Naive thymus-derived CD8-positive, alpha-beta T cell (primary cell): ENCODE measurements around the gene RTKN2. TPM values are rescaled to one million over a fixed set of nuclear protein-coding genes. Genes with fewer than 3 reads are reported as not detected.
"Not testable (repeated sequence)": the region's sequence is repeated elsewhere in the genome, so short reads cannot be mapped to it uniquely, and the experiment has no call there.

Experiments used
- ATAC-seq, 2 donors: fragments of 150-1000 bp; cut with Tn5 transposase in 1 of 2; sonication (Bioruptor Pico), chemical (Tn5 transposase) in 1 of 2; 1 replicate in 1 of 2; 2 replicates in 1 of 2; pipeline ENCODE4 v1.10.0; 2021; ENCODE audit warnings: mild to moderate bottlenecking in 2 of 2, moderate library complexity in 2 of 2
- POLR2A ChIA-PET: fragments of 350-600 bp; sonication (Branson Sonifier 250); formaldehyde crosslinking; loops from one replicate; lab custom pipeline; 2021; ENCODE audit warnings: antibody characterized with exemption; lab: Charles Lee
- DNase-seq, 10 donors: peaks; one replicate each; pipeline versions ENCODE4 v3.0.0 to v3.0.0-alpha.2; 2020 to 2022
- H3K27ac Mint-ChIP-seq, 10 donors: one replicate each; pipeline ENCODE4 v1.8.0; 2020 to 2022; ENCODE audit warnings: mild to moderate bottlenecking in 10 of 10, mixed read lengths in 10 of 10, moderate library complexity in 4 of 10, inconsistent platforms in 1 of 10
- H3K27me3 Mint-ChIP-seq, 5 donors: one replicate each; pipeline ENCODE4 v1.8.0; 2021 to 2022; ENCODE audit warnings: mixed read lengths in 5 of 5
- H3K36me3 Mint-ChIP-seq, 3 donors: one replicate each; pipeline ENCODE4 v1.8.0; 2020 to 2022; ENCODE audit warnings: mixed read lengths in 3 of 3, mild to moderate bottlenecking in 2 of 3, inconsistent platforms in 1 of 3
- H3K4me1 Mint-ChIP-seq, 4 donors: one replicate each; pipeline ENCODE4 v1.8.0; 2021 to 2022; ENCODE audit warnings: mixed read lengths in 4 of 4
- H3K4me3 Mint-ChIP-seq, 10 donors: one replicate each; pipeline ENCODE4 v1.8.0; 2020 to 2022; ENCODE audit warnings: mild to moderate bottlenecking in 10 of 10, mixed read lengths in 10 of 10, moderate library complexity in 6 of 10, inconsistent platforms in 1 of 10
- H3K9me3 Mint-ChIP-seq, 9 donors: one replicate each; pipeline ENCODE4 v1.8.0; 2020 to 2022; ENCODE audit warnings: mixed read lengths in 9 of 9, mild to moderate bottlenecking in 3 of 9, inconsistent platforms in 1 of 9, moderate library complexity in 1 of 9
- polyA plus RNA-seq, 3 donors: library from polyadenylated mRNA; unstranded; fragments of 300-500 nt; fragmentation: Illumina TruSeq; gene quantifications; one replicate each; pipeline ENCODE4 v1.2.3, GENCODE V29; 2021
- total RNA-seq, 8 experiments: library from RNA in 2 of 8; stranded (reverse) in 2 of 8; gene quantifications; one replicate each; pipeline ENCODE4 v1.2.3 and lab custom pipeline; 2021 to 2026

Gene RTKN2, protein sequence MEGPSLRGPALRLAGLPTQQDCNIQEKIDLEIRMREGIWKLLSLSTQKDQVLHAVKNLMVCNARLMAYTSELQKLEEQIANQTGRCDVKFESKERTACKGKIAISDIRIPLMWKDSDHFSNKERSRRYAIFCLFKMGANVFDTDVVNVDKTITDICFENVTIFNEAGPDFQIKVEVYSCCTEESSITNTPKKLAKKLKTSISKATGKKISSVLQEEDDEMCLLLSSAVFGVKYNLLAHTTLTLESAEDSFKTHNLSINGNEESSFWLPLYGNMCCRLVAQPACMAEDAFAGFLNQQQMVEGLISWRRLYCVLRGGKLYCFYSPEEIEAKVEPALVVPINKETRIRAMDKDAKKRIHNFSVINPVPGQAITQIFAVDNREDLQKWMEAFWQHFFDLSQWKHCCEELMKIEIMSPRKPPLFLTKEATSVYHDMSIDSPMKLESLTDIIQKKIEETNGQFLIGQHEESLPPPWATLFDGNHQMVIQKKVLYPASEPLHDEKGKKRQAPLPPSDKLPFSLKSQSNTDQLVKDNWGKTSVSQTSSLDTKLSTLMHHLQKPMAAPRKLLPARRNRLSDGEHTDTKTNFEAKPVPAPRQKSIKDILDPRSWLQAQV
- total RNA-seq (under 1 TPM; 0.44 TPM), polyA plus RNA-seq (under 1 TPM; 0.08 to 0.28 (median 0.09) TPM), total RNA-seq (lab: John Stamatoyannopoulos, UW) (0 to 1.3 (median 0.44) reads per million in 6 experiments)

DNA sequence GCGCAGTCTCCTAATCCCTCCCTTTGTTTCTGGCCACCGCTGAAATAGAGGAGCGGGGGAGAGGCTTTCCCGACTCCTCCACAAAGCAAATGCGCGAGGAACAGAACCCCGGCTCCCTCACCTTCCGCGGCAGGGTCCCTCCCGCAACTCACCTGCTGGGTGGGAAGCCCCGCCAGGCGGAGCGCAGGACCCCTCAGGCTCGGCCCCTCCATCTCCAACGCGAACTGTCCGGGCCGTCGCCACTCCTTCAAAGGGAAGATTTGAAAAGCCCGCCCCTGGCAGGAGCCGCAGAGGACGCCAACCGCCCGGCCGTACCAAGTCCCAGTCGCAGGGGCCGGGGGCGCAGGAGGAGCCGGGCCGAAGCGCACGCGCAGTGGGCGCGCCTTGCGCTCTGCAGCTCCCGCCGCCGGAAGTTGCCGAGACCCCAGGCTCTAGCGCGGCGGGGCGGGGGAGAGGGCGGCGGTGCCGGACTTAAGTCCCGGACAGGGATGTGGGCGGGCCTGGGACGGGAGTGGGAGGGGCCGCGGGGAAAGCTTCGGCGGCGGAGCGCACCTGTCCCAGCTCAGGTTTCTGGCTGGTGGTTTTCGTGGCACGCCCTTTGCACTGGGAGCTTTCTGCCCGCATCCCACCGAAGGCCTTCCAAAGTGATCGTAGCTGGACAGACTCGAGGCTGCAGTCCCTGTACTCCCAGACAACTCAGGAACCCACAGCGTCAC is at the start of gene RTKN2:
TSS of gene RTKN2 (minus strand) at position 446 of the 716 bp plus-strand sequence. CDS start at position 212, 234 bp downstream.
- no peaks in the 10 kb centered on the region for H3K9me3 Mint-ChIP-seq
- DNase-seq (peak; percentile 27 to 78 (median 50)), ATAC-seq (peak; percentile 81 to 88)
- H3K4me3 Mint-ChIP-seq = peak within 1 kb of the TSS; percentile 69 to 90 (median 82)
- peaks cover 4 to 18% (median 12%) of the 10 kb centered on the region in 4 donors for H3K4me1 Mint-ChIP-seq
- H3K27me3 Mint-ChIP-seq = peaks cover 8 to 23% (median 11%) of the 10 kb centered on the region in 5 donors
- POLR2A ChIA-PET = interaction anchor here (0.9 kb wide), 1 partner anchor 401 kb away, joined by 3 read pairs; no protein-coding TSS in a partner anchor
- peak within 1 kb of the TSS in 6 of 10 donors; percentile 4 to 71 (median 20) for H3K27ac Mint-ChIP-seq
- H3K36me3 Mint-ChIP-seq = no peaks in the 10 kb centered on the region

GRCh38 chr10:62317257-62317656 is 48.6 kb upstream of the RTKN2 start:
- DNase-seq (no peak), ATAC-seq (no peak)
- Mint-ChIP-seq H3K36me3 (no peaks in the 10 kb centered on the region), H3K27ac (no peak overlapping the region), H3K4me1 (no peaks in the 10 kb centered on the region), H3K4me3 (no peak overlapping the region), H3K27me3 (peaks cover 10 to 29% (median 12%) of the 10 kb centered on the region in 5 donors), H3K9me3 (no peaks in the 10 kb centered on the region)
- POLR2A ChIA-PET = no interaction called here

- ATAC-seq = no peak
- Mint-ChIP-seq H3K9me3 (no peaks in the 10 kb centered on the region), H3K36me3 (no peaks in the 10 kb centered on the region), H3K27ac (no peak overlapping the region), H3K4me1 (peaks cover 9 to 24% (median 21%) of the 10 kb centered on the region in 4 donors), H3K4me3 (no peak overlapping the region), H3K27me3 (peaks cover 6 to 27% (median 10%) of the 10 kb centered on the region in 5 donors)
- POLR2A ChIA-PET = no interaction called here
- no peak for DNase-seq
These were observed 40.6 kb upstream of the RTKN2 start for GRCh38 chr10:62309254-62309653.

DNA sequence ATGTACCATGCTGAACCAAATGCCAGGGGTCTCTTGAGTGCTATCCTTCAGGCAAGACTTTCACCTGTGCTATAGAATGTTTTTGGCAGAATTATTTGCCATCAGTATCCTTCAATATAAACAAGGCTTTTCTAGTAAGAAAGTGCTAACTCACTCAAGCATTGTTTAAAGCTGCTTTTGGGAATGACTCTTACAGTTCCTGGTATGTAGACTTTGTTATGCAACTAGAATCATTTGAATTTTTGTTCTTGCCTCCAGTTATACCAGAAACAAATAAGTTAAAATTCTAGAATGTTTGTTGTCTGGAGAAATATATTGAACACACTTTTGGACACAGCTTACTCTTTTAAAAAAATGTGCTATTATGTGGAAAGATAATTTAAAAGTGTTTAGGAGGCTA is 39.5 kb upstream of the RTKN2 start:
- peaks cover 9 to 24% (median 21%) of the 10 kb centered on the region in 4 donors for H3K4me1 Mint-ChIP-seq
- no peaks in the 10 kb centered on the region for H3K9me3 Mint-ChIP-seq
- H3K27ac Mint-ChIP-seq = no peak overlapping the region

GRCh38 chr10:62307635-62308034 is 39.0 kb upstream of the RTKN2 start:
- no peak for ATAC-seq
- H3K27ac Mint-ChIP-seq = no peak overlapping the region
- H3K36me3 Mint-ChIP-seq = no peaks in the 10 kb centered on the region
- POLR2A ChIA-PET = no interaction called here
- peaks cover 9 to 24% (median 21%) of the 10 kb centered on the region in 4 donors for H3K4me1 Mint-ChIP-seq
- no peak for DNase-seq
- no peaks in the 10 kb centered on the region for H3K9me3 Mint-ChIP-seq
- no peak overlapping the region for H3K4me3 Mint-ChIP-seq
- peaks cover 6 to 27% (median 10%) of the 10 kb centered on the region in 5 donors for H3K27me3 Mint-ChIP-seq

More for the DNA sequence above, 39.5 kb upstream of the RTKN2 start:
- Mint-ChIP-seq H3K27me3 (peaks cover 6 to 27% (median 10%) of the 10 kb centered on the region in 5 donors), H3K36me3 (no peaks in the 10 kb centered on the region), H3K4me3 (no peak overlapping the region)
- no peak for ATAC-seq
- no peak for DNase-seq
- POLR2A ChIA-PET = no interaction called here

GRCh38 chr10:62306663-62307062 is 38.0 kb upstream of the RTKN2 start:
- peak; percentile 66 to 75 for ATAC-seq
- Mint-ChIP-seq H3K4me3 (peak overlapping the region in 4 of 10 donors; percentile 11 to 63 (median 32)), H3K27ac (peak overlapping the region in 3 of 10 donors; percentile 15 to 50 (median 49)), H3K9me3 (no peaks in the 10 kb centered on the region), H3K4me1 (peaks cover 9 to 26% (median 22%) of the 10 kb centered on the region in 4 donors), H3K27me3 (peaks cover 6 to 27% (median 10%) of the 10 kb centered on the region in 5 donors), H3K36me3 (no peaks in the 10 kb centered on the region)
- POLR2A ChIA-PET = no interaction called here
- DNase-seq = peak in 7 of 10 donors; percentile 4 to 20 (median 6)

- Mint-ChIP-seq H3K36me3 (no peaks in the 10 kb centered on the region), H3K27me3 (peaks cover 4 to 24% (median 6%) of the 10 kb centered on the region in 5 donors), H3K4me1 (peaks cover 9 to 26% (median 22%) of the 10 kb centered on the region in 4 donors), H3K27ac (peak overlapping the region in 1 of 10 donors; percentile 7), H3K9me3 (peaks cover 0 to 4% (median 0%) of the 10 kb centered on the region in 9 donors), H3K4me3 (peak overlapping the region in 1 of 10 donors; percentile 25)
- ATAC-seq (peak in 1 of 2 donors; percentile 58), DNase-seq (no peak)
- POLR2A ChIA-PET = no interaction called here
These were observed 37.2 kb upstream of the RTKN2 start for GRCh38 chr10:62305813-62306212.

- H3K9me3 Mint-ChIP-seq = peaks cover 0 to 8% (median 2%) of the 10 kb centered on the region in 9 donors
- H3K27me3 Mint-ChIP-seq = peaks cover 0 to 6% (median 4%) of the 10 kb centered on the region in 5 donors
- H3K4me1 Mint-ChIP-seq = peaks cover 9 to 26% (median 22%) of the 10 kb centered on the region in 4 donors
These were observed 35.3 kb upstream of the RTKN2 start for GRCh38 chr10:62303922-62304321.

DNA sequence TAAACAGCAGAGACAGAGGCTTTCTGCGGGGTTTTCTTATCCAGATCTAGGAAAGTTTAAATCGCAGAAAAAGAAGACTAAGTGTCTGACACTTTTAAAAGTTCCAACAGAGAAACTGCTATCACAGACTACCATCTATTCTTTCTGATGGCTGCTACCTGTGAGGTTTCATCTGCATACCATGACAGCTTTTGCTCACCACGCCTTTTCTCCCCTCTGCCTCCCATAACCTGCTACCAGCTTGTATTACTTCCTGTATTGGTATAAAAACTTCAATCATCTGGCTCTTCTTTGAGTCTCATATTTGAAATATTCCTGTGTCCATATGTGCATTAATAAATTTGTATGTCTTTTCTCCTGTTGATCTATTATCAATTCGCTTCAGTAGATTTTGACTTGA is 34.1 kb upstream of the RTKN2 start:
- H3K27ac Mint-ChIP-seq = no peak overlapping the region
- H3K36me3 Mint-ChIP-seq = peaks cover 0 to 5% (median 0%) of the 10 kb centered on the region in 3 donors
- DNase-seq (no peak), ATAC-seq (no peak)
- H3K27me3 Mint-ChIP-seq = peaks cover 0 to 8% (median 0%) of the 10 kb centered on the region in 5 donors
- H3K4me3 Mint-ChIP-seq = no peak overlapping the region
- POLR2A ChIA-PET = no interaction called here
- peaks cover 9 to 26% (median 22%) of the 10 kb centered on the region in 4 donors for H3K4me1 Mint-ChIP-seq
- peaks cover 0 to 9% (median 2%) of the 10 kb centered on the region in 9 donors for H3K9me3 Mint-ChIP-seq

More at GRCh38 chr10:62303922-62304321, 35.3 kb upstream of the RTKN2 start:
- POLR2A ChIA-PET = interaction anchor here (0.6 kb wide), 1 partner anchor 336 kb away, joined by 3 read pairs; no protein-coding TSS in a partner anchor
- DNase-seq (no peak), ATAC-seq (no peak)
- H3K4me3 Mint-ChIP-seq = no peak overlapping the region
- H3K27ac Mint-ChIP-seq = no peak overlapping the region
- peaks cover 0 to 4% (median 0%) of the 10 kb centered on the region in 3 donors for H3K36me3 Mint-ChIP-seq

GRCh38 chr10:62297857-62298256 is 29.2 kb upstream of the RTKN2 start:
- Mint-ChIP-seq H3K9me3 (peaks cover 0 to 9% (median 2%) of the 10 kb centered on the region in 9 donors), H3K27ac (no peak overlapping the region), H3K4me3 (no peak overlapping the region), H3K4me1 (peaks cover 0 to 3% (median under 1%) of the 10 kb centered on the region in 4 donors), H3K27me3 (peaks cover 4 to 22% (median 9%) of the 10 kb centered on the region in 5 donors), H3K36me3 (peaks cover 0 to 5% (median 0%) of the 10 kb centered on the region in 3 donors)
- DNase-seq (no peak), ATAC-seq (no peak)
- POLR2A ChIA-PET = no interaction called here

DNA sequence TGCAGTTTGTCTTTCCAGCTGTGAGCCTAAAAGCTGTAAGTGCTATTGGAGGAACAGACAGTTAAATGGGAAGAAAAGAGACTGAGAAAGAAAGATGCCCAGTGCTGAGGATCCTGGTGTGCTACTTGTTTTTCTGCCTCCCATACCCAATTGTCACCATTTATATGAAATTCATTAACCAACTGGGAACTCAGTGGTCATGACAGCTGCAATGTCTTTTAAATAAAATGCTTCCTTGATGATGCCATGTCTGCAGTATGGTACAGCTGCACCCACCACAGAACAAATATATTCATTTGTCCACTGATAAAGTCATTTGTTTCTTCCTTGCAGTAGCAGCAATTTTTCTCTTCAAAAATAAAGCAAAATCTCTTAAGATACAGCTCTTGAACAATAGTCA is 15.6 kb upstream of the RTKN2 start:
- H3K4me1 Mint-ChIP-seq = no peaks in the 10 kb centered on the region
- peaks cover 0 to 16% (median 3%) of the 10 kb centered on the region in 5 donors for H3K27me3 Mint-ChIP-seq
- H3K4me3 Mint-ChIP-seq = no peak overlapping the region
- no peak overlapping the region for H3K27ac Mint-ChIP-seq
- no peaks in the 10 kb centered on the region for H3K36me3 Mint-ChIP-seq
- DNase-seq (no peak), ATAC-seq (no peak)
- POLR2A ChIA-PET = no interaction called here
- no peaks in the 10 kb centered on the region for H3K9me3 Mint-ChIP-seq

GRCh38 chr10:62281348-62281747 is 12.7 kb upstream of the RTKN2 start:
- not testable (repeated sequence) for H3K4me3 Mint-ChIP-seq, ATAC-seq

More at GRCh38 chr10:62281348-62281747, 12.7 kb upstream of the RTKN2 start:
- H3K9me3 Mint-ChIP-seq, H3K27me3 Mint-ChIP-seq, H3K36me3 Mint-ChIP-seq, H3K27ac Mint-ChIP-seq, POLR2A ChIA-PET, DNase-seq, H3K4me1 Mint-ChIP-seq: not testable (repeated sequence)
